Measurements from ENCODE around the gene HDAC4. TPM values are rescaled to one million over a fixed set of nuclear protein-coding genes. Genes with fewer than 3 reads are reported as not detected.
A peak's percentile ranks its signal among the peaks of the same experiment; 100 is the strongest.

HDAC4 gene
- total RNA-seq, 1 experiment from 2014 or later = 32.0 TPM

GRCh38 chr2:239312081-239312511 is 88.7 kb downstream of the HDAC4 start:
- Histone ChIP-seq H4K5ac (ENCODE audit: insufficient read length, low read depth, low read length) (no peak overlapping the region), H3K79me1 (ENCODE audit: insufficient read depth, low read depth, low read length, poor library complexity, severe bottlenecking) (peaks cover 13% of the 10 kb centered on the region), H4K91ac (ENCODE audit: insufficient read length, low read depth, low read length) (no peak overlapping the region), H2BK5ac (ENCODE audit: insufficient read length, low read length) (no peak overlapping the region), H3K27me3 (ENCODE audit: insufficient read depth, low read length) (no peaks in the 10 kb centered on the region), H2BK15ac (ENCODE audit: low read depth, low read length) (no peak overlapping the region), H3K9me3 (ENCODE audit: control insufficient read depth, low read depth, low read length) (no peaks in the 10 kb centered on the region), H3T11ph (ENCODE audit: low read length) (no peak overlapping the region), H2AFZ (ENCODE audit: low read length) (no peak overlapping the region), H3K18ac (ENCODE audit: insufficient read length, low read depth, low read length) (no peak overlapping the region), H3K14ac (ENCODE audit: insufficient read depth, low read length) (no peak overlapping the region), H3K9ac (ENCODE audit: extremely low read depth, insufficient read length, low read length) (no peak overlapping the region), H3K4me2 (ENCODE audit: insufficient read depth, insufficient read length, low read length) (no peak overlapping the region), H2BK12ac (ENCODE audit: insufficient read length, low read depth, low read length) (no peak overlapping the region), H3K23ac (ENCODE audit: insufficient read length, low read depth, low read length) (no peak overlapping the region), H3K56ac (ENCODE audit: insufficient read length, low read depth, low read length) (no peak overlapping the region), H2BK20ac (ENCODE audit: low read depth, low read length, poor library complexity, severe bottlenecking) (no peak overlapping the region), H2AK5ac (ENCODE audit: insufficient read length, low read length) (no peak overlapping the region), H4K20me1 (ENCODE audit: control insufficient read depth, insufficient read depth, insufficient read length) (peaks cover 4% of the 10 kb centered on the region), H3K79me2 (ENCODE audit: insufficient read depth, low read length) (peaks cover 13% of the 10 kb centered on the region; the same call in 1 of the 2 replicates), H3K4me1 (ENCODE audit: insufficient read depth, low read length) (no peaks in the 10 kb centered on the region), H3K27ac (ENCODE audit: insufficient read length, low read depth, low read length) (no peak overlapping the region), H2BK120ac (ENCODE audit: low read depth, low read length, poor library complexity, severe bottlenecking) (no peak overlapping the region), H3K4ac (ENCODE audit: low read depth, low read length) (no peak overlapping the region), H4K8ac (replicated peaks; ENCODE audit: insufficient read length, low read depth, low read length) (no peak overlapping the region), H3K23me2 (ENCODE audit: insufficient read length, low read depth, low read length, poor library complexity, severe bottlenecking) (no peaks in the 10 kb centered on the region)
- Mint-ChIP-seq H3K27me3 (ENCODE audit: low read depth) (no peaks in the 10 kb centered on the region), H3K9me3 (peaks cover 23 to 25% of the 10 kb centered on the region in 2 experiments), H3K27ac (peak overlapping the region in 1 of 3 experiments; percentile 53; a peak in 3 of 7 replicates), H3K4me1 (peaks cover 16% of the 10 kb centered on the region in 2 experiments), H3K4me3 (no peak overlapping the region), H3K36me3 (ENCODE audit: insufficient read depth in 1 of 3, low read depth in 3 of 3) (peaks cover 19 to 31% (median 27%) of the 10 kb centered on the region in 3 experiments)
- WGBS (ENCODE audit: extremely low coverage, insufficient read length, low lambda C conversion rate) = no CpG with 5 or more reads among the region's 10 CpGs
- no peak for DNase-seq
- no peak for TF ChIP-seq CTCF (conservative IDR thresholded peaks at IDR 0.05)
